Measurements from ENCODE around the gene RTN3.

The RTN3 gene

DNA sequence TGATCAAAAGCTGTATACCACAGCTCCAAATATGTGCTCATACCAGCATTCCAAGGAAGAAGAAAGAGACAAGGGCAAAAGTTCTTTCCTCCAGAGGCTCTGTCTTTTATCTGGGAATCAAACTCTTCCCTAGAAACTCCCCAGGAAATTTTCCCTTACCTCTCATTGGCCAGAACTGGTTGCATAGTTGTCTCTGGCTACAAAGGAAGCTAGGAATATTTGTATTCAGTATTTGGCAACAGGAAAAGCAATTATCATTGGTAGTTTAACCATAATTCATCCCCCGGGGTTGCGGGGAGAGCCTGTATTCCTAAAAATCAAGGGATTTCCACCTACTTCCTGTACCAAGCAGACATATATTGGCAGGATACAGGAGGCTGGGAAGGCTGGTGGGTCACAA, 97.7 kb downstream of the RTN3 start:
- Histone ChIP-seq H3K27me3 (ENCODE audit: control insufficient read depth, insufficient read depth, low read length) (no peaks in the 10 kb centered on the region), H3K4me1 (ENCODE audit: control insufficient read depth, low read depth, low read length) (no peaks in the 10 kb centered on the region), H3K36me3 (ENCODE audit: control insufficient read depth, low read depth, low read length) (no peaks in the 10 kb centered on the region), H3K4me3 (ENCODE audit: low read length) (no peak overlapping the region), H3K9ac (ENCODE audit: low read length) (no peak overlapping the region), H3K9me3 (ENCODE audit: control insufficient read depth, low read depth, low read length) (no peaks in the 10 kb centered on the region), H3K27ac (ENCODE audit: low read length) (no peak overlapping the region)

DNA sequence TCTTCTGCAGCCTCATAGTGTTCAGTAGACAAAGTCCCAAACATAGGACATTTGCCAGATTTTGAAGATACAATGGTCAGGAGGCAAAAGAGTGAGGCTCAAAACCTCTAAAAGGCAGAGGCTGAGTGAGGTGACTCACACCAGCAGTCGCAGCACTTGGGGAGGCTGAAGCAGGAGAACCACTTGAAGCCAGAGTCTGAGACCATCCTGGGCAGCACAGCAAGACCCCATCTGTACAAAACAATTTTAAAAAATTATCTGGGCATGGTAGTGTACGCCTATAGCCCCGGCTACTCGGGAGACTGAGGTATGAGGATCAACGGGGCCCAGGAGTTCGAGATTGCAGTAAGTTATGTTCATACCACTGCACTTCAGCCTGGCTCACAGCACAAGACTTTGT, 101.4 kb downstream of the RTN3 start:
- Histone ChIP-seq H3K27me3 (ENCODE audit: control insufficient read depth, insufficient read depth, low read length) (no peaks in the 10 kb centered on the region), H3K4me1 (ENCODE audit: control insufficient read depth, low read depth, low read length) (no peaks in the 10 kb centered on the region), H3K9me3 (ENCODE audit: control insufficient read depth, low read depth, low read length) (no peaks in the 10 kb centered on the region), H3K27ac (ENCODE audit: low read length) (no peak overlapping the region), H3K36me3 (ENCODE audit: control insufficient read depth, low read depth, low read length) (no peaks in the 10 kb centered on the region), H3K4me3 (ENCODE audit: low read length) (no peak overlapping the region), H3K9ac (ENCODE audit: low read length) (no peak overlapping the region)

DNA sequence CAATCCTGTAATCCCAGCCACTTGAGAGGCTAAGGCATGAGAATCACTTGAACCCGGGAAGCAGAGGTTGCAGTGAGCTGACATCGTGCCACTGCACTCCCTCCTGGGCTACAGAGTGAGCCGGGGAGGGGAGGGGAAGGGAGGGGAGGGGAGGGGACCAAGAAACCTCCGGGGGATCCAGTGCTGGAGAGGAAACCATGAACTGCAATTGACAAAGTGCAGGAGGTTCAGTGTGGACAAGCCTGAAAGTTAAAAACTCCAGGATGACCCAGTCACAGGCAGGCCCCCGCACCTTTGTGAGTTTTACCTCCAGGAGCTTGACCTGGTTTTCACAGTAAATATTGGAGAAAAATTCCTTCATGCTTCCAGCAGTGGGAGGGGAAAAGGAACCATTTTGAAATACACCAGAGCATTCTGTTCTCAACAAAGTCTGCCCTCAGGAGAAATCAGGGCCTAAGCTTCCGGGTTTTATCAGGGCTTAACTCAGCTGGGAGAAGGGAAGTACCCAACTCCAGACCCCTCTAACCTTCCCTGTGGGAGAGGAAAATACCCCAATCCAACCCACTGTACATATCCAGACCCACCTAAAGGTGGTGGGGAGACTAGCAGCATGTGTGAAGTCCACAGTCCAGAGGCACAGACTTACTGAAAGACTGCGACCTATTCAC, 102.8 kb downstream of the RTN3 start:
- Histone ChIP-seq H3K27me3 (ENCODE audit: control insufficient read depth, insufficient read depth, low read length) (no peaks in the 10 kb centered on the region), H3K36me3 (ENCODE audit: control insufficient read depth, low read depth, low read length) (no peaks in the 10 kb centered on the region), H3K4me1 (ENCODE audit: control insufficient read depth, low read depth, low read length) (no peaks in the 10 kb centered on the region), H3K9ac (ENCODE audit: low read length) (no peak overlapping the region), H3K9me3 (ENCODE audit: control insufficient read depth, low read depth, low read length) (no peaks in the 10 kb centered on the region), H3K27ac (ENCODE audit: low read length) (no peak overlapping the region), H3K4me3 (ENCODE audit: low read length) (no peak overlapping the region)

DNA sequence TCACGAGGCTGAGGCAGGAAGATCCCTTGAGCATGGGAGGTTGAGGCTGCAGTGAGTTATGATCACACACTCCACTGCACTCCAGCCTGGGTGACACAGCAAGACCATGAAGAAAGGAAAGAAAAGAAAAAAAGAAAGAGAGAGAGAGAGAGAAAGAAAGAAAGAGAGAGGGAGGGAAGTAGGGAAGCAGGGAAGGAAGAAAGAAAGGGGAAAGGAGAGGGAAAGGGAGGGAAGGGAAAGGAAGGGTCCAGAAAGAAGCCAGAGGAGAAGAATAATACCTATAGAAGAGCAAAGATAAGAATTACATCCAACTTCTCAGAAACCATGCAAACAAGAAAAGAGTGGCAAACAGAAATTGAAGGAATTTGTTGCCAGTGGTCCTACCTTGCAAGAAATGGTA, 104.5 kb downstream of the RTN3 start:
- H3K4me1 ChIP-seq (ENCODE audit: control insufficient read depth, low read depth, low read length), result no peaks in the 10 kb centered on the region
- H3K9me3 ChIP-seq (ENCODE audit: control insufficient read depth, low read depth, low read length), result no peaks in the 10 kb centered on the region
- H3K27ac ChIP-seq (ENCODE audit: low read length), result no peak overlapping the region
- H3K36me3 ChIP-seq (ENCODE audit: control insufficient read depth, low read depth, low read length), result no peaks in the 10 kb centered on the region
- H3K27me3 ChIP-seq (ENCODE audit: control insufficient read depth, insufficient read depth, low read length), result no peaks in the 10 kb centered on the region
- no peak overlapping the region for H3K9ac ChIP-seq (ENCODE audit: low read length)
- no peak overlapping the region for H3K4me3 ChIP-seq (ENCODE audit: low read length)

DNA sequence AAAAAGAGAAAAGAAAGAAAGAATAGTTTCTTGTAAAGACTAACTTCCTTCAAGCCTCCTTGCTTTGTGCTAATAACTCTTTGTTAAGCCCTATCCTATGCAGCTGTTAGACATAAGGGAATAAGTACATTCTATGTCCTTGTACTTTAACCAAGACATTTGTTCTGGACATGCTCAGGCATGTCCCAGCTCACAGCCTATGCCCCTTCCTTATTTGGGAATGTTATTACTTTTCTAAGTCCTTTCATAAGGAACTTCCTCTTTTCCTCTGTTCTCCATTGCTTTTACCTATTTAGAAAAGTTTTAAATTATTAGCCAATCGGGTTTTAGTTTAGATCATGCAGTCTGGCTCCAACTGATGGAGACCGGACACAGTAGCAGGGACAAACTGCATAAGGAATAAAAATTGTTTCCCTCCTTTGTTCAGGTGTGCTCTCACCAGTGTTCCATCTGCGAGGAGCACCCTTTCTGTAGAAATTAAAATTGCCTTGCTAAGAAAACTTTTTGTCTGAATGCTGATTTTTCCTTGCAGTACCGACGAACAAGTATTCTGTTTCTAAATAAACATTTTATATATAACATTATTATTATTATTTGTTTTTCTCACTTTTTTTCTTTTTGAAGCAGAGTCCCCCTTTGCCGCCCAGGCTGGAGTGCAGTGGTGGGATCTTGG, 110.3 kb downstream of the RTN3 start:
- H3K27ac ChIP-seq (ENCODE audit: low read length), result no peak overlapping the region

DNA sequence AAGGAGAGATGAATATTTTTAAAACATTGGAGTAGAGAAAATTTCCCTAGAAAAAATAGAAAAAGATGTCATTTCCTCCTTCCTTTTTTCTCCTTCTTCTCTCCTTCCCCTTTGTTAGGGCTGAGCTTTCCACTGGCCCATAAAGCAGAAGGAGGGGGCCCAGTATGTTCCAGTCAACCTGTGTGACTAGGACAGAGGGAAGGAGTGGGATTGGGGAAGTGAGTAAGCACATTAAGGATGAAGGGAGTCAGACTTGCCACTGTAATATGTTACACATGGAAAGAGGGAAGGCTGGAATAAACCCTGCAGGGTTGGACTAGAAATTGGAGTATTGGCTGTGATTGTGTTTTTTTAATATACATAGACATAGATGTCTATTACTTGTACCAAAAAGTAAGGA, 111.9 kb downstream of the RTN3 start:
- Histone ChIP-seq H3K4me1 (ENCODE audit: control insufficient read depth, low read depth, low read length) (no peaks in the 10 kb centered on the region), H3K36me3 (ENCODE audit: control insufficient read depth, low read depth, low read length) (no peaks in the 10 kb centered on the region), H3K9ac (ENCODE audit: low read length) (no peak overlapping the region), H3K27ac (ENCODE audit: low read length) (no peak overlapping the region), H3K27me3 (ENCODE audit: control insufficient read depth, insufficient read depth, low read length) (no peaks in the 10 kb centered on the region), H3K9me3 (ENCODE audit: control insufficient read depth, low read depth, low read length) (peaks cover 9% of the 10 kb centered on the region), H3K4me3 (ENCODE audit: low read length) (no peak overlapping the region)

More for the DNA sequence above, 110.3 kb downstream of the RTN3 start:
- Histone ChIP-seq H3K4me3 (ENCODE audit: low read length) (no peak overlapping the region), H3K9ac (ENCODE audit: low read length) (no peak overlapping the region), H3K36me3 (ENCODE audit: control insufficient read depth, low read depth, low read length) (no peaks in the 10 kb centered on the region), H3K27me3 (ENCODE audit: control insufficient read depth, insufficient read depth, low read length) (no peaks in the 10 kb centered on the region), H3K4me1 (ENCODE audit: control insufficient read depth, low read depth, low read length) (no peaks in the 10 kb centered on the region), H3K9me3 (ENCODE audit: control insufficient read depth, low read depth, low read length) (peaks cover 9% of the 10 kb centered on the region)

DNA sequence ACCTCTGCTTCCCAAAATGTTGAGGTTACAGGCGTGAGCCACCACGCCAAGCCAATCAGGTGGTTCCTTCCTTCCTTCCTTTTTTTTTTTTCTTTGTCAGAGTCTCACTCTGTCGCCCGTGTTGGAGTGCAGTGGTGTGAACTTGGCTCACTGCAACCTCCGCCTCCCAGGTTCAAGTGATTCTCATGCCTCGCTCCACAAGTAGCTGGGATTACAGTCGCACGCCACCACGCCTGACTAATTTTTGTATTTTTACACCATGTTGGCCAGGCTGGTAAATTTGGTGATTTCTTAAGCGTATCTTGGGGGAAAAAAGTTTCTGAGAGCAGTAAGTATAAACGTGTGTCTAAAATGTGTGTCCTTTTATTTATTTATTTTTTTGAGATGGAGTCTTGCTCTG, 113.8 kb downstream of the RTN3 start:
- no peak overlapping the region for H3K4me3 ChIP-seq (ENCODE audit: low read length)
- peaks cover 9% of the 10 kb centered on the region for H3K9me3 ChIP-seq (ENCODE audit: control insufficient read depth, low read depth, low read length)
- no peak overlapping the region for H3K27ac ChIP-seq (ENCODE audit: low read length)
- H3K4me1 ChIP-seq (ENCODE audit: control insufficient read depth, low read depth, low read length), result no peaks in the 10 kb centered on the region
- H3K27me3 ChIP-seq (ENCODE audit: control insufficient read depth, insufficient read depth, low read length), result no peaks in the 10 kb centered on the region
- H3K36me3 ChIP-seq (ENCODE audit: control insufficient read depth, low read depth, low read length), result no peaks in the 10 kb centered on the region
- no peak overlapping the region for H3K9ac ChIP-seq (ENCODE audit: low read length)

DNA sequence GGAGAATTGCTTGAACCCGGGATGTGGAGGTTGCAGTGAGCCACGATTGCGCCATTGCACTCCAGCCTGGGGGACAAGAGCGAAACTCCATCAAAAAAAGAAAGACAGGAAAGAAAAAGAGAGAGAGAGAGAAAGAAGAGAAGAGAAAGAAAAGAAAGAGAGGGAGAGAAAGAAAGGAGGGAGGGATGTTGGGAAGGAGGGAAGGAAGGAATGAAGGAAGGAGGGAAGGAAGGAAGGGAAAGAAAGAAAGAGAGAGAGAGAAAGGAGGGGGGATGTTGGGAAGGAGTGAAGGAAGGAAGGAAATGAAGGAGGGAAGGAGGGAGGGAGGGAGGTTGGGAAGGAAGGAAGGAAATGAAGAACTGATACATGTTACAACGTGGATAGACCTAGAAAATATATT, 119.6 kb downstream of the RTN3 start:
- no peaks in the 10 kb centered on the region for H3K27me3 ChIP-seq (ENCODE audit: control insufficient read depth, insufficient read depth, low read length)

DNA sequence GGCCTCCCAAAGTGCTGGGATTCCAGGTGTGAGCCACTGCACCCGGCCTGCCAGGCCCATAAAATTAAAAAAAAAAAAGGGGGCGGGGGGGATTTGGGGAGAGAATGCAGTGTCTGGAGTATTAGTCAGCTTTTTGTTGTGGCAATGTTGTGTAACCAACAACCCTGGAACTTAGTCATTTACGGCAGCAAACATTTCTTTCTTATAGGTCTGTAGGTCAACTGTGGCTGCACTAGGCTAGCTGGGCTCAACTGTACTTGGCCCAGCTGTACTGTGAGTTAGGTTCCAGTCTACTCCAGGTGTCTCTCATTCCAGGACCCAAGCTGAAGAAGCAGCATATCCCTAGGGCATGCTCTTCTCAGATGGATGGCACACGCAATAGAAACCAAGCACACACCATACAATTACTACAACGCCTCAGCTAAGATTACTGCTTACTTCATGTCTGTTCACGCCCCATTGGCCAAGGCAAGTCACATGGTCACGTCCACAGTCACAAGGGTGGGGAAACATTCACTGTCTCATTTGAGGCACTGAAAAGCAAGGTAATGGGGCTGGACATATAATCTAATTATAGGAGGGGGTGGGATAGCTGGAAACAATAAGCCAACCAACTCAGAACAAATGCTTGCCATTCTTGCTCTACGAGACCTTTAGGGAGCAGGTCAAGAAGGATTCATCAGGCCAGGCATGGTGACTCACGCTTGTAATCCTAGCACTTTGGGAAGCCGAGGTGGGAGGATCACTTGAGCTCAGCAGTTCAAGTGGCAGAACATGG, 121.5 kb downstream of the RTN3 start:
- no peaks in the 10 kb centered on the region for H3K4me1 ChIP-seq (ENCODE audit: control insufficient read depth, low read depth, low read length)
- H3K9ac ChIP-seq (ENCODE audit: low read length), result no peak overlapping the region
- H3K27me3 ChIP-seq (ENCODE audit: control insufficient read depth, insufficient read depth, low read length), result no peaks in the 10 kb centered on the region
- no peaks in the 10 kb centered on the region for H3K36me3 ChIP-seq (ENCODE audit: control insufficient read depth, low read depth, low read length)
- H3K4me3 ChIP-seq (ENCODE audit: low read length), result no peak overlapping the region
- no peaks in the 10 kb centered on the region for H3K9me3 ChIP-seq (ENCODE audit: control insufficient read depth, low read depth, low read length)
- H3K27ac ChIP-seq (ENCODE audit: low read length), result no peak overlapping the region

More for the DNA sequence above, 119.6 kb downstream of the RTN3 start:
- no peak overlapping the region for H3K9ac ChIP-seq (ENCODE audit: low read length)
- no peaks in the 10 kb centered on the region for H3K4me1 ChIP-seq (ENCODE audit: control insufficient read depth, low read depth, low read length)
- no peak overlapping the region for H3K27ac ChIP-seq (ENCODE audit: low read length)
- H3K36me3 ChIP-seq (ENCODE audit: control insufficient read depth, low read depth, low read length), result no peaks in the 10 kb centered on the region
- H3K4me3 ChIP-seq (ENCODE audit: low read length), result no peak overlapping the region
- H3K9me3 ChIP-seq (ENCODE audit: control insufficient read depth, low read depth, low read length), result no peaks in the 10 kb centered on the region

DNA sequence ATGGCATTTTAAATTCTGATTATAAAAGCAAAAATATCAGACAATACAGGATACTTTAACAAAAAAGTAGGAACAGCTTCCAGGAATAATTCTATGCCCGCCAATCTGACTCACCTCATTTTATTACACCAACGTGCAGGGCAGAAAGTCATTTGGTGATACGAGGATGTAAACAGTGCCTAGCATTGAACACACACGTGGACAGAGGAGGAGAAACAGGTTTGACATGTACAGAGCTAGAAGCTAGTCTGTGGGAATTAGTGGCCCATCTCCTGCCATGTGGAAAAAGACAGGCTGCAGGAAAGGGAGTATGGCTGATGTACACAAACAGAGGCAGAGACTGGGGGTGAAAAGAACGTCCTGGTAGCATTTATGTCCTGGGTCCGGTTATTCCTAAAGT, 123.0 kb downstream of the RTN3 start:
- H3K4me1 ChIP-seq (ENCODE audit: control insufficient read depth, low read depth, low read length), result no peaks in the 10 kb centered on the region
- H3K36me3 ChIP-seq (ENCODE audit: control insufficient read depth, low read depth, low read length), result no peaks in the 10 kb centered on the region
- no peak overlapping the region for H3K9ac ChIP-seq (ENCODE audit: low read length)
- H3K27ac ChIP-seq (ENCODE audit: low read length), result no peak overlapping the region
- H3K4me3 ChIP-seq (ENCODE audit: low read length), result no peak overlapping the region
- no peaks in the 10 kb centered on the region for H3K9me3 ChIP-seq (ENCODE audit: control insufficient read depth, low read depth, low read length)
- no peaks in the 10 kb centered on the region for H3K27me3 ChIP-seq (ENCODE audit: control insufficient read depth, insufficient read depth, low read length)

DNA sequence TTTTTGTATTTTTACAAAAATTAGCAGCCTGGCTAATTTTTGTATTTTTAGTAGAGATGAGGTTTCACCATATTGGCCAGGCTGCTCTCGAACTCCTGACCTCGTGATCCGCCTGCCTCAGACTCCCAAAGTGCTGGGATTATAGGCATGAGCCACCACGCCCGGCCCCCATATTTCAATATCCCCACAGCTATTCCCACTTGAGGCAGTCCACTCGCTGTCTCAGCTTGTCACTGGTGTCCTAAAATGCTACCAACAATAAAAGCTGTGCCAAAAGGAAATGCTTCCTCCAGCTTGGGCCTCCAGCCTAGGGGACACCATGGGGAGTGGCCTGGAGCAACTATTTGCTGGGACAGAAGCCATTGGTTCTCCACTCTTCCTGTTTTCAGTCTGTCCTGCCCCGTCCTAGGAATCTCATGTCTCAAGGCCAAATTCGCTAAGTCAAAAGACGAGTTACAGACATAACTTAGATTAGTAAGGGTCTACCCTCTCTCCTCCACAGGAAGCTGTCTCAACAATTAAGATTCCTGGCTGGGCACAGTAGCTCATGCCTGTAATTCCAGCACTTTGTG, 124.6 kb downstream of the RTN3 start:
- Histone ChIP-seq H3K27me3 (ENCODE audit: control insufficient read depth, insufficient read depth, low read length) (no peaks in the 10 kb centered on the region), H3K4me1 (ENCODE audit: control insufficient read depth, low read depth, low read length) (no peaks in the 10 kb centered on the region), H3K9me3 (ENCODE audit: control insufficient read depth, low read depth, low read length) (no peaks in the 10 kb centered on the region), H3K4me3 (ENCODE audit: low read length) (no peak overlapping the region), H3K36me3 (ENCODE audit: control insufficient read depth, low read depth, low read length) (no peaks in the 10 kb centered on the region), H3K27ac (ENCODE audit: low read length) (no peak overlapping the region), H3K9ac (ENCODE audit: low read length) (no peak overlapping the region)
